VCaP (cell line): ENCODE results near the gene RHOT2.

Source experiments
- H3K27ac ChIP-seq: fragments of 450-650 bp; 2 replicates; pipeline ENCODE4 v1.5.1; 2017
- TF ChIP-seq, protein P1 (sequence below): fragments of 450-650 bp; conservative IDR thresholded peaks from 2 replicates; pipeline ENCODE4 v1.5.1; 2017; ENCODE audit warnings: mild to moderate bottlenecking, moderate library complexity

RHOT2 gene

DNA sequence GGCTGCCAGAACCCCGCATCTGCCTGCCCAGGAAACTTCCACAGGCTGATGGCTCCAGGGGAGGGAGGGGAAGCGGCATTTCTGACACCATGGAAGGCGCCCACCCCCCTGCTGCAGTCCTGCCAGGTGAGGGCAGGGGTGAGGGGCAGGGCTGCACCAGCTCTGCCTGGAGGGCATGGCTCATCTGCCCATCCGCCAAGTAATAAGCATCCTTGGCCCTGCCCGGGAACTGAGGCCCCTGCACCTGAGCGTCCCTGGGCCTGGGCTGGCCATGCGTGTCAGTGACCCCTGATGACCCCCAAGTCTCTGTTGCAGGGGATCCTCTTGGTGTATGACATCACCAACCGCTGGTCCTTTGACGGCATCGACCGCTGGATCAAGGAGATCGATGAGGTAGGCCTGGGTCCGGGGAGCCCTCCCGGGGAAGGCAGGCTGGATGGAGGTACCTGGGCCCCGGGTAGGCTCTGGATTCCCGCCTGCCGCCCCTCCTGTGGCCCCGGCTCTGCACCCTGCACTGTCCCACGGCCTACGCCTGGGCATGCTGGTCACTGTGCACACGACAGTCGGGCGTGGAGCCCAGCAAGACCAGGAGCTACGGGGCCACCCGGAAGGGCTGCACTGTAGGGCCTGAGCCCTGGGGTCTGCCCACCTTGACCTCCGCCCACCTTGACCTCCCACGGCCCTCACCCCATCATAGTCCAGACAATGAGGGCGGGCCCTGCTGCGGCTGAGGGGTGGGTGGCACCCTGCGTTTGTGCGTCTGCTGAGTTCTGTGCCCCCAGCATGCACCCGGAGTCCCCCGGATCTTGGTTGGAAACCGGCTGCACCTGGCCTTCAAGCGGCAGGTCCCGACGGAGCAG is 42.6 kb upstream of the RHOT2 start:
- H3K27ac ChIP-seq = no peak overlapping the region
- TF ChIP-seq, protein P1, sequence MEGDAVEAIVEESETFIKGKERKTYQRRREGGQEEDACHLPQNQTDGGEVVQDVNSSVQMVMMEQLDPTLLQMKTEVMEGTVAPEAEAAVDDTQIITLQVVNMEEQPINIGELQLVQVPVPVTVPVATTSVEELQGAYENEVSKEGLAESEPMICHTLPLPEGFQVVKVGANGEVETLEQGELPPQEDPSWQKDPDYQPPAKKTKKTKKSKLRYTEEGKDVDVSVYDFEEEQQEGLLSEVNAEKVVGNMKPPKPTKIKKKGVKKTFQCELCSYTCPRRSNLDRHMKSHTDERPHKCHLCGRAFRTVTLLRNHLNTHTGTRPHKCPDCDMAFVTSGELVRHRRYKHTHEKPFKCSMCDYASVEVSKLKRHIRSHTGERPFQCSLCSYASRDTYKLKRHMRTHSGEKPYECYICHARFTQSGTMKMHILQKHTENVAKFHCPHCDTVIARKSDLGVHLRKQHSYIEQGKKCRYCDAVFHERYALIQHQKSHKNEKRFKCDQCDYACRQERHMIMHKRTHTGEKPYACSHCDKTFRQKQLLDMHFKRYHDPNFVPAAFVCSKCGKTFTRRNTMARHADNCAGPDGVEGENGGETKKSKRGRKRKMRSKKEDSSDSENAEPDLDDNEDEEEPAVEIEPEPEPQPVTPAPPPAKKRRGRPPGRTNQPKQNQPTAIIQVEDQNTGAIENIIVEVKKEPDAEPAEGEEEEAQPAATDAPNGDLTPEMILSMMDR = no peak

GRCh38 chr16:625977-626765 is 41.8 kb upstream of the RHOT2 start:
- H3K27ac ChIP-seq = no peak overlapping the region
- TF ChIP-seq, protein P1 = no peak

GRCh38 chr16:626787-627453 is 41.0 kb upstream of the RHOT2 start:
- no peak overlapping the region for H3K27ac ChIP-seq
- TF ChIP-seq, protein P1 = no peak

DNA sequence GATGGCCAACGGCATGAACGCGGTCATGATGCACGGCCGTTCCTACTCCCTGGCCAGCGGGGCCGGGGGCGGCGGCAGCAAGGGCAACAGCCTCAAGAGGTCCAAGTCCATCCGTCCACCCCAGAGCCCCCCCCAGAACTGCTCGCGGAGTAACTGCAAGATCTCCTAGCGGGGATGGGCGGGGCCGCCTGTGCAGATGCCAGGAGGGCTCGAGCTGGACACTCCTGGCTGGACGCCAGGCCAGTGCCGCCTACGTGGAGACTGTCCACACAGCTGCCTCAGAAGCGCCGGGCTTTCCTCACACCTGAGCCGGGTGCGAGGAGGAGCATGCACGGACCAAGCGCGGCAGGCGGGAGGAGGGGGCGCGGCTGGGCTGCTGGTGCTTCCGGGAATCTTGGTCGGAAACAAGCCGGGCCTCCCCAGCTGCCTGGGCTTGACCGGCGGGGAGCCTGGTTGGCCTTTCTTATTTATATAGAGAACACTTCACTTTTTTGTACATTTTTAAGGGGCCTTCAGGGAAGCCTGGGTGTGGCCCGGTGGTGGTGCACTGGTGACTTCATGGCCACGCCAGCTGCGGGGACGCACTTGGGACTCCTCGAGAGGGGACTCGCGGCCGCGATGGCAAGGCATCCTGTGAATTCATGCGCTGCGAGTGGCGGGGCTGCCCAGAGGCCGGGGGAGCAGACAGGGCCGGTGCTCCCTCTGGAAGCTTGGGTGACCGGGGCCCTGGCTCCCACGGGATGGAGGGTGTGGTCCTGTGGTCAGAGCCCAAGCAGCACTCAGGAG is 40.3 kb upstream of the RHOT2 start:
- TF ChIP-seq, protein P1 = no peak
- H3K27ac ChIP-seq = no peak overlapping the region

- no peak overlapping the region for H3K27ac ChIP-seq
- TF ChIP-seq, protein P1 = no peak
These were observed 39.4 kb upstream of the RHOT2 start for GRCh38 chr16:628321-629061.

DNA sequence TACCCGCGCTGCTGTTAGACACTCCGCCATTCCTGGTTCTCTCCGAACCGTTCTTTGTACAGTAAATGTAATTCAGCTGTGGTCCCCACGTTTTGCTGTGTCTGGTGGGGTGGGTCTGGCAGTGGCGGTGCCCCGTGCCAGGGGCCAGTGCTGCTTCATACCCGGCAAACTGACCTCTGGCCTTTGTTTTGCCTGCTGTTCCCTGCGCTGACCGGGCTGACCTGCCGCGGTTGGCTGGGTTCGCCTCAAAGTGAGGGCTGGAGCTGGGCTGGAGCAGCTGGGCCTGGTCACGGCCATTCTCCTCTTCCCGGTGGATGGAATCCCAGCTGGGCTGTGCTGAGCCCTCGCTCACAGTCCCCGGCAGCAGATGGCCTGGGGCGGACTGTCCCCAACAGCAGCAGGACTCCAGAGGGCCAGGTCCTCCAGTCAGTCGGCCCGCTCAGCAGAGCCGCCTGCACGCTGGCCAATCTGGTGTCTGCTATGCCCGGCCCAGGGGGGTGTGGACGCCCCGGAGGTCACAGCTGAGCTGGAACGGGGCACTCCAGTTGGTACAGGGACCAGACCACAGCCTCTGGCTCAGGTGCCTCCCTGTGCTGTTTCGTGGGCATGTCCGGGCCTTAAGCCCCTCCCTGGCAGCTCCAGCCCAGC is 38.6 kb upstream of the RHOT2 start:
- TF ChIP-seq, protein P1 = no peak
- H3K27ac ChIP-seq = no peak overlapping the region
